Neural cell (in vitro differentiated cells): ENCODE measurements around the gene EPHA6. TPM values are rescaled to one million over a fixed set of nuclear protein-coding genes. Genes with fewer than 3 reads are reported as not detected.

Experiments used
- H2AFZ ChIP-seq: fragments of 200-600, 300-800 bp; sonication (generic), shearing (Covaris generic); 2 replicates; pipeline ENCODE4 v1.6.0; 2014; ENCODE audit warnings: low read depth, mild to moderate bottlenecking, antibody characterized with exemption, low read length, moderate library complexity
- H3F3A ChIP-seq: fragments of 200-600 bp; shearing (Covaris generic); 2 replicates; pipeline ENCODE4 v1.6.1; 2016; ENCODE audit warnings: mild to moderate bottlenecking, moderate library complexity, mixed read lengths, antibody characterized with exemption, low read length; ENCODE audit not compliant: insufficient read depth, poor library complexity, severe bottlenecking
- H3K27ac ChIP-seq: fragments of 200-600, 300-800 bp; sonication (generic), shearing (Covaris generic); 2 replicates; pipeline ENCODE4 v1.5.1; 2014; ENCODE audit warnings: mild to moderate bottlenecking, low read length, moderate library complexity
- H3K27me3 ChIP-seq: fragments of 300-800, 200-600 bp; sonication (generic), shearing (Covaris generic); 2 replicates; pipeline ENCODE4 v1.6.0; 2014; ENCODE audit warnings: mild to moderate bottlenecking, low read depth, low read length, moderate library complexity; ENCODE audit not compliant: insufficient read depth
- H3K36me3 ChIP-seq: fragments of 300-800, 200-600 bp; sonication (generic), shearing (Covaris generic); 2 replicates; pipeline ENCODE4 v1.5.1; 2014; ENCODE audit warnings: mild to moderate bottlenecking, antibody characterized with exemption, low read length, moderate library complexity; ENCODE audit not compliant: insufficient read depth
- H3K4me2 ChIP-seq: fragments of 300-800, 200-600 bp; sonication (generic), shearing (Covaris generic); 2 replicates; pipeline ENCODE4 v1.6.0; 2014; ENCODE audit warnings: mild to moderate bottlenecking, low read length
- H3K4me3 ChIP-seq: fragments of 300-800, 200-600 bp; sonication (generic), shearing (Covaris generic); 2 replicates; pipeline ENCODE4 v1.5.1; 2014; ENCODE audit warnings: mild to moderate bottlenecking, low read length, moderate library complexity
- H3K79me2 ChIP-seq: fragments of 200-600 bp; shearing (Covaris generic); replicated peaks from 2 replicates; pipeline ENCODE4 v1.6.0; 2014; ENCODE audit warnings: mild to moderate bottlenecking, low read length, moderate library complexity; ENCODE audit not compliant: insufficient read depth
- H3K9ac ChIP-seq: fragments of 300-800, 200-600 bp; sonication (generic), shearing (Covaris generic); 2 replicates; pipeline ENCODE4 v1.6.1; 2016; ENCODE audit warnings: mild to moderate bottlenecking, low read length, mixed read lengths
- H3K9me2 ChIP-seq: fragments of 200-600 bp; shearing (Covaris generic); 2 replicates; pipeline ENCODE4 v1.6.1; 2016; ENCODE audit warnings: mild to moderate bottlenecking, low read length, mixed read lengths; ENCODE audit not compliant: insufficient read depth
- H3K9me3 ChIP-seq: fragments of 200-600, 300-800 bp; sonication (generic), shearing (Covaris generic); 2 replicates; pipeline ENCODE4 v1.6.1; 2016; ENCODE audit warnings: mild to moderate bottlenecking, mixed run types, low read length, moderate library complexity, mixed read lengths
- H4K20me1 ChIP-seq: fragments of 200-600 bp; shearing (Covaris generic); 2 replicates; pipeline ENCODE4 v1.6.1; 2016; ENCODE audit warnings: mild to moderate bottlenecking, mixed run types; ENCODE audit not compliant: insufficient read depth
- CTCF ChIP-seq: fragments of 450-650 bp; IDR thresholded peaks from 2 replicates; pipeline ENCODE4 v1.5.1; 2014; ENCODE audit warnings: antibody characterized with exemption, mild to moderate bottlenecking, moderate library complexity; ENCODE audit not compliant: poor library complexity, severe bottlenecking
- EP300 ChIP-seq: fragments of 450-650 bp; conservative IDR thresholded peaks from 2 replicates; pipeline ENCODE4 v1.6.1; 2014; ENCODE audit warnings: antibody characterized with exemption, mild to moderate bottlenecking, moderate library complexity; ENCODE audit not compliant: poor library complexity, severe bottlenecking
- EZH2 ChIP-seq: fragments of 200-600, 300-800 bp; shearing (Covaris generic), sonication (generic); IDR thresholded peaks from 2 replicates; pipeline ENCODE4 v1.6.1; 2014; ENCODE audit warnings: antibody characterized with exemption, low read length, borderline replicate concordance, mild to moderate bottlenecking; ENCODE audit not compliant: insufficient read depth, poor library complexity, severe bottlenecking
- MXI1 ChIP-seq: fragments of 450-650 bp; conservative IDR thresholded peaks from 2 replicates; pipeline ENCODE4 v1.6.1; 2014; ENCODE audit warnings: antibody characterized with exemption, mild to moderate bottlenecking; ENCODE audit not compliant: poor library complexity, severe bottlenecking
- POLR2AphosphoS5 ChIP-seq: IDR thresholded peaks from 2 replicates; pipeline ENCODE4 v1.6.1; 2012
- RAD21 ChIP-seq: fragments of 450-650 bp; conservative IDR thresholded peaks from 2 replicates; pipeline ENCODE4 v1.6.1; 2014; ENCODE audit warnings: antibody characterized with exemption, mild to moderate bottlenecking, moderate library complexity
- REST ChIP-seq: IDR thresholded peaks from 2 replicates; pipeline ENCODE4 v1.6.1; 2012; ENCODE audit warnings: borderline replicate concordance
- SMC3 ChIP-seq: fragments of 450-650 bp; conservative IDR thresholded peaks from 2 replicates; pipeline ENCODE4 v1.6.1; 2014; ENCODE audit warnings: antibody characterized with exemption, mild to moderate bottlenecking, moderate library complexity; ENCODE audit not compliant: poor library complexity
- TAF1 ChIP-seq: IDR thresholded peaks from 2 replicates; pipeline ENCODE4 v1.6.1; 2012; ENCODE audit warnings: low read depth
- polyA plus RNA-seq: library from polyadenylated mRNA; depleted of rRNA; stranded (reverse); fragments of >200 nt; gene quantifications from 2 replicates; pipeline ENCODE4 v1.2.3, GENCODE V29; 2014

Gene EPHA6
- polyA plus RNA-seq, 1 donor from 2014 or later = 0.56 TPM

DNA sequence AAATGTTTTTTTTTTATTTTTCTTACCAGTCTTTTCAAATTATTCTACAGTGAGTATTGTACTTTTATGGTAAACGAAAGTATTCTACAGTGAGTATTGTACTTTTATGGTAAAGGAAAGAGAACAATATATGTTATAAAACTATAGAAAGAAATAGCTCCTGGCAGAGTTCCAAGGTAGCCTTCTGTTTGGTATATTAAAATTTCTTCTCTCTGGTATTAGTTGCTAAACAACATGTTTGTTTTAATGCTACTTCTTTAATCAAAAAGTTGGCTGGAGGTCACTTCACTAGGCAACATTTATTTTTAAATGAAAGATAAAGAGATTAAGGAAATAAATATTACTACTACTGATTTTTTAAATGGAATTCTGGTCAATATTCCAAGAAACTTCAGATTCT lies 841.6 kb downstream of the EPHA6 start:
- no peak overlapping the region for H3K27ac ChIP-seq
- H3K4me2 ChIP-seq = no peak overlapping the region
- H3K79me2 ChIP-seq = no peaks in the 10 kb centered on the region
- TF ChIP-seq MXI1 (no peak), TAF1 (no peak), RAD21 (no peak), EZH2 (no peak), POLR2AphosphoS5 (no peak), REST (no peak), CTCF (no peak), EP300 (no peak), SMC3 (no peak)
- no peaks in the 10 kb centered on the region for H3K36me3 ChIP-seq
- no peaks in the 10 kb centered on the region for H3K27me3 ChIP-seq
- H2AFZ ChIP-seq = no peak overlapping the region
- H4K20me1 ChIP-seq = no peaks in the 10 kb centered on the region
- H3K9me3 ChIP-seq = no peaks in the 10 kb centered on the region
- H3K9ac ChIP-seq = no peak overlapping the region
- no peaks in the 10 kb centered on the region for H3K9me2 ChIP-seq
- no peaks in the 10 kb centered on the region for H3F3A ChIP-seq
- no peak overlapping the region for H3K4me3 ChIP-seq

- H2AFZ ChIP-seq = no peak overlapping the region
- no peaks in the 10 kb centered on the region for H3K27me3 ChIP-seq
- H3K4me3 ChIP-seq = no peak overlapping the region
- H3K9ac ChIP-seq = no peak overlapping the region
- H3K27ac ChIP-seq = no peak overlapping the region
- no peaks in the 10 kb centered on the region for H3F3A ChIP-seq
- no peaks in the 10 kb centered on the region for H3K36me3 ChIP-seq
- no peak for TF ChIP-seq POLR2AphosphoS5
- no peak for TF ChIP-seq MXI1
- TF ChIP-seq EZH2 = no peak
- no peak for TF ChIP-seq TAF1
- TF ChIP-seq EP300 = no peak
- H3K9me3 ChIP-seq = no peaks in the 10 kb centered on the region
- H3K4me2 ChIP-seq = no peak overlapping the region
- no peaks in the 10 kb centered on the region for H4K20me1 ChIP-seq
- H3K79me2 ChIP-seq = no peaks in the 10 kb centered on the region
- no peaks in the 10 kb centered on the region for H3K9me2 ChIP-seq
Observed at GRCh38 chr3:97656638-97657037, 842.2 kb downstream of the EPHA6 start.
